Hypothalamus (tissue), 51 donors: Measurements from ENCODE around the gene TRH.
"Not testable (repeated sequence)": the region's sequence is repeated elsewhere in the genome, so short reads cannot be mapped to it uniquely, and the experiment has no call there.

Experiments used
- DNase-seq, 51 donors: peaks; one replicate each; lab custom pipeline; 2025; lab: John Stamatoyannopoulos, UW

Gene TRH

GRCh38 chr3:130002666-130003598, 28.4 kb downstream of the TRH start:
- peak in 31 of 51 donors; percentile 4 to 77 (median 16) for DNase-seq

- no peak for DNase-seq
These were observed 36.0 kb downstream of the TRH start for GRCh38 chr3:130010556-130010955.

- not testable (repeated sequence) for DNase-seq
These were observed 37.6 kb downstream of the TRH start for GRCh38 chr3:130012108-130012507.

- not testable (repeated sequence) for DNase-seq
These were observed 38.7 kb downstream of the TRH start for GRCh38 chr3:130013246-130013645.

- DNase-seq: no peak
These were observed 40.0 kb downstream of the TRH start for GRCh38 chr3:130014526-130014925.

- DNase-seq: not testable (repeated sequence)
These were observed 43.1 kb downstream of the TRH start for GRCh38 chr3:130017661-130018060.

GRCh38 chr3:130026146-130026829, 51.8 kb downstream of the TRH start:
- not testable (repeated sequence) for DNase-seq

- not testable (repeated sequence) for DNase-seq
These were observed 52.9 kb downstream of the TRH start for GRCh38 chr3:130027437-130027836.
